NCI-H146 (cell line): ENCODE data around the gene FEN1.

Source experiments
- DNase-seq: peaks from one replicate; lab custom pipeline; 2025; lab: John Stamatoyannopoulos, UW

FEN1 gene

GRCh38 chr11:61841636-61842527 is 49.2 kb downstream of the FEN1 start:
- no peak for DNase-seq

- DNase-seq: no peak
Measured at GRCh38 chr11:61842528-61842820, 49.8 kb downstream of the FEN1 start.

GRCh38 chr11:61844909-61845565 is 52.3 kb downstream of the FEN1 start:
- DNase-seq: no peak

GRCh38 chr11:61846362-61847020 is 53.8 kb downstream of the FEN1 start:
- no peak for DNase-seq
